ENCODE results near the gene ZFHX3. TPM values are rescaled to one million over a fixed set of nuclear protein-coding genes. Genes with fewer than 3 reads are reported as not detected.

The ZFHX3 gene
- total RNA-seq, 1 experiment from 2014 or later = 21.8 TPM

- BruUV-seq (replicated peaks) = no TSS peak
- ChIA-PET POLR2A (ENCODE audit: low non-redundant PET) (interaction anchor here (0.6 kb wide), 1 partner anchor 1104 kb away, joined by 3 read pairs; no protein-coding TSS in a partner anchor), CTCF (no interaction called here)
- TF ChIP-seq CTCF (conservative IDR thresholded peaks at IDR 0.05; ENCODE audit: low read depth, low read length) (no peak), EZH2 (IDR thresholded peaks at IDR 0.05; ENCODE audit: borderline replicate concordance, low read depth, low read length, poor library complexity, severe bottlenecking) (no peak)
- no peaks in the 10 kb centered on the region for H3K27me3 ChIP-seq (replicated peaks; ENCODE audit: insufficient read depth, low read depth, low read length, poor library complexity)
- H3K4me1 ChIP-seq (ENCODE audit: insufficient read depth, low read length, poor library complexity, severe bottlenecking) = peaks cover 28% of the 10 kb centered on the region
- no peaks in the 10 kb centered on the region for H3K9me3 ChIP-seq (ENCODE audit: low read depth, low read length, poor library complexity, severe bottlenecking)
- no peaks in the 10 kb centered on the region for H3K36me3 ChIP-seq (ENCODE audit: insufficient read depth, low read length, poor library complexity, severe bottlenecking)
- intact Hi-C loops (cut with micrococcal nuclease; ENCODE audit: unreplicated experiment) = no loop called here
- no peak overlapping the region for H3K4me3 ChIP-seq (ENCODE audit: low read depth, low read length, poor library complexity, severe bottlenecking)
- H3K27ac ChIP-seq (ENCODE audit: low read depth, low read length, poor library complexity, severe bottlenecking) = no peak overlapping the region
- DNase-seq (ENCODE audit: low spot score) = no peak
These were observed 195.5 kb downstream of the ZFHX3 start for GRCh38 chr16:72852421-72852820.

GRCh38 chr16:72850853-72851252, 197.1 kb downstream of the ZFHX3 start:
- no peak for DNase-seq (ENCODE audit: low spot score)
- ChIA-PET POLR2A (ENCODE audit: low non-redundant PET) (interaction anchor here (0.6 kb wide), 1 partner anchor 353 kb away, joined by 5 read pairs; no protein-coding TSS in a partner anchor), CTCF (interaction anchor here (0.6 kb wide), 1 partner anchor 334 kb away, joined by 6 read pairs; no protein-coding TSS in a partner anchor)
- Histone ChIP-seq H3K9me3 (ENCODE audit: low read depth, low read length, poor library complexity, severe bottlenecking) (no peaks in the 10 kb centered on the region), H3K27me3 (replicated peaks; ENCODE audit: insufficient read depth, low read depth, low read length, poor library complexity) (no peaks in the 10 kb centered on the region), H3K27ac (ENCODE audit: low read depth, low read length, poor library complexity, severe bottlenecking) (no peak overlapping the region), H3K4me3 (ENCODE audit: low read depth, low read length, poor library complexity, severe bottlenecking) (no peak overlapping the region), H3K36me3 (ENCODE audit: insufficient read depth, low read length, poor library complexity, severe bottlenecking) (no peaks in the 10 kb centered on the region), H3K4me1 (ENCODE audit: insufficient read depth, low read length, poor library complexity, severe bottlenecking) (peaks cover 31% of the 10 kb centered on the region)
- no TSS peak for BruUV-seq (replicated peaks)
- intact Hi-C loops (cut with micrococcal nuclease; ENCODE audit: unreplicated experiment) = no loop called here
- TF ChIP-seq EZH2 (IDR thresholded peaks at IDR 0.05; ENCODE audit: borderline replicate concordance, low read depth, low read length, poor library complexity, severe bottlenecking) = no peak
- no peak for TF ChIP-seq CTCF (conservative IDR thresholded peaks at IDR 0.05; ENCODE audit: low read depth, low read length)

GRCh38 chr16:72850021-72850420, 197.9 kb downstream of the ZFHX3 start:
- no peaks in the 10 kb centered on the region for H3K36me3 ChIP-seq (ENCODE audit: insufficient read depth, low read length, poor library complexity, severe bottlenecking)
- TF ChIP-seq CTCF (conservative IDR thresholded peaks at IDR 0.05; ENCODE audit: low read depth, low read length) (no peak), EZH2 (IDR thresholded peaks at IDR 0.05; ENCODE audit: borderline replicate concordance, low read depth, low read length, poor library complexity, severe bottlenecking) (no peak)
- H3K4me1 ChIP-seq (ENCODE audit: insufficient read depth, low read length, poor library complexity, severe bottlenecking) = peaks cover 31% of the 10 kb centered on the region
- no peak for DNase-seq (ENCODE audit: low spot score)
- no peak overlapping the region for H3K4me3 ChIP-seq (ENCODE audit: low read depth, low read length, poor library complexity, severe bottlenecking)
- BruUV-seq (replicated peaks) = no TSS peak
- CTCF ChIA-PET = no interaction called here
- intact Hi-C loops (cut with micrococcal nuclease; ENCODE audit: unreplicated experiment) = no loop called here
- H3K9me3 ChIP-seq (ENCODE audit: low read depth, low read length, poor library complexity, severe bottlenecking) = no peaks in the 10 kb centered on the region
- no peaks in the 10 kb centered on the region for H3K27me3 ChIP-seq (replicated peaks; ENCODE audit: insufficient read depth, low read depth, low read length, poor library complexity)
- H3K27ac ChIP-seq (ENCODE audit: low read depth, low read length, poor library complexity, severe bottlenecking) = no peak overlapping the region
- POLR2A ChIA-PET (ENCODE audit: low non-redundant PET) = interaction anchor here (0.6 kb wide), 1 partner anchor 354 kb away, joined by 5 read pairs; no protein-coding TSS in a partner anchor

Measured in A673 (cell line).